Kidney (tissue), 22 donors: ENCODE results near the gene FCRL2. TPM values are rescaled to one million over a fixed set of nuclear protein-coding genes. Genes with fewer than 3 reads are reported as not detected.

Experiments used
- DNase-seq, 5 donors: peaks; one replicate each; pipeline ENCODE4 v3.0.0-alpha.2; 2013 to 2020
- FAIRE-seq: peaks from 2 replicates; lab custom pipeline; 2012; peaks lifted over from hg19 to GRCh38; lab: Jason Lieb, UNC
- H3K27ac ChIP-seq, 2 donors: one replicate each; pipeline ENCODE4 v1.7.0; 2013; ENCODE audit warnings: low read depth in 2 of 2, low read length in 2 of 2, inconsistent platforms in 1 of 2
- H3K27me3 ChIP-seq: one replicate; pipeline ENCODE4 v1.7.1; 2013; ENCODE audit warnings: low read length, inconsistent platforms; ENCODE audit not compliant: control insufficient read depth, insufficient read depth
- H3K36me3 ChIP-seq, 3 donors: one replicate each; pipeline versions ENCODE4 v1.7.0 to v1.7.1; 2013; ENCODE audit warnings: low read length in 3 of 3, control low read depth in 1 of 3, inconsistent platforms in 1 of 3; ENCODE audit not compliant: insufficient read depth in 3 of 3, control insufficient read depth in 2 of 3
- H3K4me1 ChIP-seq, 3 donors: one replicate each; pipeline versions ENCODE4 v1.7.0 to v1.7.1; 2013; ENCODE audit warnings: low read length in 3 of 3, inconsistent platforms in 1 of 3, low read depth in 1 of 3; ENCODE audit not compliant: control insufficient read depth in 2 of 3, insufficient read depth in 2 of 3
- H3K4me3 ChIP-seq, 3 donors: one replicate each; pipeline versions ENCODE4 v1.7.0 to v1.8.1; 2013; ENCODE audit warnings: low read length in 3 of 3, control low read depth in 1 of 3, inconsistent platforms in 1 of 3
- H3K9ac ChIP-seq, 3 donors: one replicate each; pipeline versions ENCODE4 v1.7.0 to v1.7.1; 2013; ENCODE audit warnings: low read length in 3 of 3, control low read depth in 1 of 3, inconsistent platforms in 1 of 3
- H3K9me3 ChIP-seq, 3 donors: one replicate each; pipeline versions ENCODE4 v1.7.0 to v1.7.1; 2013; ENCODE audit warnings: low read length in 3 of 3, control low read depth in 1 of 3, inconsistent platforms in 1 of 3; ENCODE audit not compliant: control insufficient read depth in 2 of 3, insufficient read depth in 1 of 3
- intact Hi-C: fragments of 100-400 bp; cut with DNase I; formaldehyde crosslinking; loops from one replicate; pipeline ENCODE4 v1.11.1; 2022
- long read RNA-seq, 10 donors: library from polyadenylated mRNA in 1 of 10; unstranded in 1 of 10; transcript quantifications; one replicate each; pipeline ENCODE4 v2.0.0 and lab custom pipeline, GENCODE V29; 2021 to 2026
- polyA plus RNA-seq: library from polyadenylated mRNA; stranded (reverse); fragments of 350-450 nt; fragmentation: Illumina TruSeq; extraction: RNeasy Lipid Tissue Mini Kit (QIAGEN cat#74804); gene quantifications from one replicate; pipeline ENCODE4 v1.2.3, GENCODE V29; 2014; ENCODE audit warnings: low read depth, low replicate concordance; ENCODE audit not compliant: insufficient read depth
- total RNA-seq: library from RNA; stranded (reverse); fragmentation: NEBNext Ultra II Directional; extraction: Animal tissue kit (Norgen Biotek cat#: 25700); gene quantifications from one replicate; pipeline ENCODE4 v1.2.1, GENCODE V29; 2021
- TF ChIP-seq, protein P1 (sequence below): IDR thresholded peaks from 3 replicates; pipeline ENCODE4 v1.5.1; 2012; ENCODE audit warnings: mild to moderate bottlenecking, moderate library complexity, borderline replicate concordance; ENCODE audit not compliant: insufficient read depth; ENCODE audit errors: extremely low read depth
- donor health status: control.
- donor health status: control.
- donor health status: control.
- donor health status: control.
- donor health status: control.
- donor health status: DM: yes; HTN: yes; CAD: no.
- donor health status: Normal renal cell carcinoma (clear cell type).

FCRL2 gene, protein sequence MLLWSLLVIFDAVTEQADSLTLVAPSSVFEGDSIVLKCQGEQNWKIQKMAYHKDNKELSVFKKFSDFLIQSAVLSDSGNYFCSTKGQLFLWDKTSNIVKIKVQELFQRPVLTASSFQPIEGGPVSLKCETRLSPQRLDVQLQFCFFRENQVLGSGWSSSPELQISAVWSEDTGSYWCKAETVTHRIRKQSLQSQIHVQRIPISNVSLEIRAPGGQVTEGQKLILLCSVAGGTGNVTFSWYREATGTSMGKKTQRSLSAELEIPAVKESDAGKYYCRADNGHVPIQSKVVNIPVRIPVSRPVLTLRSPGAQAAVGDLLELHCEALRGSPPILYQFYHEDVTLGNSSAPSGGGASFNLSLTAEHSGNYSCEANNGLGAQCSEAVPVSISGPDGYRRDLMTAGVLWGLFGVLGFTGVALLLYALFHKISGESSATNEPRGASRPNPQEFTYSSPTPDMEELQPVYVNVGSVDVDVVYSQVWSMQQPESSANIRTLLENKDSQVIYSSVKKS
- total RNA-seq (2.5 TPM), polyA plus RNA-seq (not detected)
- long read RNA-seq, donor 1 = 0 reads
- long read RNA-seq, donor 2 = 0 reads
- long read RNA-seq, donor 3 = 0 reads
- long read RNA-seq, donor 4 = 0 reads
- long read RNA-seq, donor 5 = 0 reads
- long read RNA-seq, donor 6 = 0 reads
- long read RNA-seq, donor 7 = 0 reads
- long read RNA-seq, donor 8 = 0 reads
- long read RNA-seq, donor 9 = 0 reads
- long read RNA-seq, donor 10 = 0 reads

DNA sequence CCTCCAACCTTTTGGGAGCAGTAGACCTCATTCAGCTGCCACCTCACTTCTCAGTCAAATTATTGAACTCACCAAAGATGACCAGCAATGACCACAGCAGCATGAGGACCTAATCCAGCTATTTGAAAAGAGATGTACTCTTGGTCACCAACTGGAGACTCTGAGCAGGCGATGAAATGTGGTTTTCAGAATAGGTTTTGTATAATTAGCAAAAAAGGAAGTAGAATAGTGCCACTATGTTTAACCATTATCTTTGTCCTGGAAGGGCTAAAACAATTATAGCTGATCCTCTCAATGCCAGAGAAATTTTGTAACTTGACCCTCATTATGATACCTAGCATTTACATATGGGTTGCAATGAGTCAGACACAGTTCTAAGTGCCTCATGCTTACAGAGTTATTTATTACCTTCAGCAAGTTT, at the start of gene FCRL2:
FCRL2 (minus strand) TSS at position 162 of the 421 bp plus-strand sequence; CDS start at position 103, 59 bp downstream.
- no peaks in the 10 kb centered on the region for H3K27me3 ChIP-seq
- DNase-seq = no peak
- no peak within 1 kb of the TSS for H3K27ac ChIP-seq
- H3K36me3 ChIP-seq = no peaks in the 10 kb centered on the region
- no peaks in the 10 kb centered on the region for H3K9me3 ChIP-seq
- no peak within 1 kb of the TSS for H3K9ac ChIP-seq
- H3K4me1 ChIP-seq = no peaks in the 10 kb centered on the region
- FAIRE-seq = no peak
- H3K4me3 ChIP-seq = no peak within 1 kb of the TSS
- TF ChIP-seq, protein P1, sequence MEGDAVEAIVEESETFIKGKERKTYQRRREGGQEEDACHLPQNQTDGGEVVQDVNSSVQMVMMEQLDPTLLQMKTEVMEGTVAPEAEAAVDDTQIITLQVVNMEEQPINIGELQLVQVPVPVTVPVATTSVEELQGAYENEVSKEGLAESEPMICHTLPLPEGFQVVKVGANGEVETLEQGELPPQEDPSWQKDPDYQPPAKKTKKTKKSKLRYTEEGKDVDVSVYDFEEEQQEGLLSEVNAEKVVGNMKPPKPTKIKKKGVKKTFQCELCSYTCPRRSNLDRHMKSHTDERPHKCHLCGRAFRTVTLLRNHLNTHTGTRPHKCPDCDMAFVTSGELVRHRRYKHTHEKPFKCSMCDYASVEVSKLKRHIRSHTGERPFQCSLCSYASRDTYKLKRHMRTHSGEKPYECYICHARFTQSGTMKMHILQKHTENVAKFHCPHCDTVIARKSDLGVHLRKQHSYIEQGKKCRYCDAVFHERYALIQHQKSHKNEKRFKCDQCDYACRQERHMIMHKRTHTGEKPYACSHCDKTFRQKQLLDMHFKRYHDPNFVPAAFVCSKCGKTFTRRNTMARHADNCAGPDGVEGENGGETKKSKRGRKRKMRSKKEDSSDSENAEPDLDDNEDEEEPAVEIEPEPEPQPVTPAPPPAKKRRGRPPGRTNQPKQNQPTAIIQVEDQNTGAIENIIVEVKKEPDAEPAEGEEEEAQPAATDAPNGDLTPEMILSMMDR = no peak
- intact Hi-C loops = no loop called here

DNA sequence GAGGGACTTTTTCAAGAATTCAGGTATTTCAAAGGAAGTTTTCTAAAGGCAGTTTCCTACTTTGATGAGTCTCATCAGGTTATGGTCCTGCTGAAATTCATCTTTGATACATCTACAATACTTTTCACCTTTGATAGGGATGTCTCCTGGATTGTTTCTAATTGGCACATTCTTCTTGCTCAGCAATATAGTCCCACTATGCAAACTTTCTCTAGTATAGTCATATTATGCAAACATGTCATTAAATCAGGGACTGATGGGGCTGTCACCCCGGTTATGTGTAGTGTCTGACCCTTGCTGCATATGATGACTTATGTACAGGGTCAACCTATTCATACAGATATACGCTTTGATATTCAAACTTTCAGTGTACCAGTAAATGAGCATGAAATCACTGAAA, 43.4 kb upstream of the FCRL2 start:
- Histone ChIP-seq H3K27me3 (no peaks in the 10 kb centered on the region), H3K4me1 (no peaks in the 10 kb centered on the region), H3K9me3 (no peaks in the 10 kb centered on the region), H3K27ac (no peak overlapping the region), H3K4me3 (no peak overlapping the region), H3K36me3 (no peaks in the 10 kb centered on the region), H3K9ac (no peak overlapping the region)
- intact Hi-C loops = no loop called here
- TF ChIP-seq, protein P1 = no peak
- DNase-seq = no peak
- no peak for FAIRE-seq

DNA sequence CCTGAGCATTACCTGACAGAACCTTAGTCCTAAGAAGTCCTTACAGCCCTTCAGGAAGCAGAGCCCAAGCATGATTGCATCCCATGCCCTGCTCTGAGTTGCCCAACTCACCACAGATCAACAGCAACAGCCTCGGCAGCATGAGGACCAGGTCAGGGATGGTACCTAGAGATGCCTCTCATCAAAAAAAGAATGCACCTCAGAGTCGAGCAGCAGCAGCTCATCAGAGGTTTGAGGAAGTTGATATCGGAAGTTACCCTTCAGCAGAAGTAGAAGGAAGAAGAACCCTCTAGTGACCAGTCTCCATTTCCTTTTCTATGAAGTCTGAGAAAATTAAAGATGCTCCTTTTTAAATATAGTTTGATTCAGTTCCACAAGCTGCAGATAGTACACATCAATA, 43.0 kb upstream of the FCRL2 start, which contains the start of gene FCRL1:
FCRL1 (minus strand) TSS at position 225 of the 400 bp plus-strand sequence; CDS start at position 142, 83 bp downstream.
- no peak within 1 kb of the TSS for H3K27ac ChIP-seq
- no peaks in the 10 kb centered on the region for H3K27me3 ChIP-seq
- H3K36me3 ChIP-seq = no peaks in the 10 kb centered on the region
- TF ChIP-seq, protein P1 = no peak
- DNase-seq (no peak), FAIRE-seq (no peak)
- intact Hi-C loops = no loop called here
- H3K4me3 ChIP-seq = no peak within 1 kb of the TSS
- no peaks in the 10 kb centered on the region for H3K4me1 ChIP-seq
- H3K9ac ChIP-seq = no peak within 1 kb of the TSS
- no peaks in the 10 kb centered on the region for H3K9me3 ChIP-seq
